CD14-positive monocyte (primary cell): ENCODE measurements around the gene MTRFR. TPM values are rescaled to one million over a fixed set of nuclear protein-coding genes. Genes with fewer than 3 reads are reported as not detected.
"Not testable (repeated sequence)": the region's sequence is repeated elsewhere in the genome, so short reads cannot be mapped to it uniquely, and the experiment has no call there.

Source experiments
- DNase-seq, 3 donors: peaks; one replicate each; pipeline ENCODE4 v3.0.0-alpha.2; 2011 to 2022
- H2AFZ ChIP-seq: 2 replicates; pipeline ENCODE4 v1.6.0; 2012; ENCODE audit warnings: mild to moderate bottlenecking, low read depth, low read length, inconsistent platforms; ENCODE audit not compliant: insufficient read depth, poor library complexity, severe bottlenecking
- H3K27ac ChIP-seq, 2 donors: 1 replicate in 1 of 2; 2 replicates in 1 of 2; pipeline ENCODE4 v1.5.1; 2012 to 2013; ENCODE audit warnings: low read length in 2 of 2, control low read depth in 1 of 2, inconsistent platforms in 1 of 2, low read depth in 1 of 2, mild to moderate bottlenecking in 1 of 2
- H3K27me3 ChIP-seq, 2 donors: one replicate each; pipeline versions ENCODE4 v1.6.0 to v1.6.1; 2011 to 2013; ENCODE audit warnings: low read length in 2 of 2; ENCODE audit not compliant: control insufficient read depth in 2 of 2, insufficient read depth in 2 of 2
- H3K36me3 ChIP-seq, 2 donors: replicated peaks in 1 of 2; 1 replicate in 1 of 2; 2 replicates in 1 of 2; pipeline versions ENCODE4 v1.5.1 to v1.6.1; 2012 to 2013; ENCODE audit warnings: low read length in 2 of 2, control low read depth in 1 of 2, inconsistent platforms in 1 of 2, mild to moderate bottlenecking in 1 of 2; ENCODE audit not compliant: insufficient read depth in 2 of 2, control insufficient read depth in 1 of 2
- H3K4me1 ChIP-seq, 2 donors: 1 replicate in 1 of 2; 2 replicates in 1 of 2; pipeline versions ENCODE4 v1.5.1 to v1.6.1; 2012 to 2013; ENCODE audit warnings: low read length in 2 of 2, control low read depth in 1 of 2, inconsistent platforms in 1 of 2, mild to moderate bottlenecking in 1 of 2, moderate library complexity in 1 of 2; ENCODE audit not compliant: insufficient read depth in 2 of 2, control insufficient read depth in 1 of 2
- H3K4me2 ChIP-seq: replicated peaks from 2 replicates; pipeline ENCODE3; 2012; ENCODE audit warnings: low read length, moderate library complexity, mild to moderate bottlenecking; ENCODE audit not compliant: poor library complexity, severe bottlenecking; ENCODE audit errors: extremely low read depth
- H3K4me3 ChIP-seq, 3 experiments: fragments of 200-600 bp in 1 of 3; sonication (generic) in 1 of 3; replicated peaks in 1 of 3; 1 replicate in 2 of 3; 2 replicates in 1 of 3; pipeline ENCODE4 v1.5.1; 2011 to 2013; ENCODE audit warnings: low read length in 3 of 3, mild to moderate bottlenecking in 3 of 3, control low read depth in 2 of 3, low read depth in 2 of 3, inconsistent platforms in 1 of 3, moderate library complexity in 1 of 3
- H3K79me2 ChIP-seq: 2 replicates; pipeline ENCODE4 v1.6.0; 2012; ENCODE audit warnings: mild to moderate bottlenecking, control low read depth, inconsistent platforms, low read length, moderate library complexity; ENCODE audit not compliant: insufficient read depth
- H3K9ac ChIP-seq: 2 replicates; pipeline ENCODE4 v1.6.0; 2017; ENCODE audit warnings: low read length, mild to moderate bottlenecking; ENCODE audit not compliant: insufficient read depth, poor library complexity, severe bottlenecking
- H3K9me3 ChIP-seq, 2 donors: replicated peaks in 1 of 2; 1 replicate in 1 of 2; 2 replicates in 1 of 2; pipeline versions ENCODE4 v1.5.1 to v1.6.1; 2012 to 2013; ENCODE audit warnings: low read length in 2 of 2, control low read depth in 1 of 2; ENCODE audit not compliant: control insufficient read depth in 1 of 2, insufficient read depth in 1 of 2
- H4K20me1 ChIP-seq: 2 replicates; pipeline ENCODE4 v1.6.0; 2012; ENCODE audit warnings: mild to moderate bottlenecking, low read length, control low read depth, moderate library complexity; ENCODE audit not compliant: insufficient read depth
- H3K27ac Mint-ChIP-seq, 7 donors: one replicate each; pipeline ENCODE4 v1.8.0; 2020; ENCODE audit warnings: mild to moderate bottlenecking in 7 of 7, mixed read lengths in 7 of 7, moderate library complexity in 6 of 7, inconsistent platforms in 2 of 7
- H3K27me3 Mint-ChIP-seq, 3 donors: one replicate each; pipeline ENCODE4 v1.8.0; 2021 to 2022; ENCODE audit warnings: low read depth in 3 of 3, mild to moderate bottlenecking in 3 of 3, mixed read lengths in 3 of 3, moderate library complexity in 3 of 3, inconsistent platforms in 1 of 3
- H3K36me3 Mint-ChIP-seq, 2 donors: one replicate each; pipeline ENCODE4 v1.8.0; 2020; ENCODE audit warnings: mixed read lengths in 2 of 2, inconsistent platforms in 1 of 2, mild to moderate bottlenecking in 1 of 2
- H3K4me1 Mint-ChIP-seq: one replicate; pipeline ENCODE4 v1.8.0; 2020; ENCODE audit warnings: mild to moderate bottlenecking, mixed read lengths
- H3K4me3 Mint-ChIP-seq, 2 donors: one replicate each; pipeline ENCODE4 v1.8.0; 2020; ENCODE audit warnings: mild to moderate bottlenecking in 2 of 2, mixed read lengths in 2 of 2, moderate library complexity in 1 of 2
- H3K9me3 Mint-ChIP-seq, 7 donors: one replicate each; pipeline ENCODE4 v1.8.0; 2020 to 2022; ENCODE audit warnings: mixed read lengths in 7 of 7, mild to moderate bottlenecking in 6 of 7, moderate library complexity in 6 of 7, inconsistent platforms in 2 of 7
- CTCF ChIP-seq: fragments of 200-600 bp; IDR thresholded peaks from one replicate; pipeline ENCODE4 v1.8.0; 2022; ENCODE audit warnings: antibody characterized with exemption, mild to moderate bottlenecking
- WGBS: methylation state at CpG from one replicate; pipeline ENCODE4 v1.1.5; 2013; ENCODE audit warnings: missing lambda C conversion rate; ENCODE audit not compliant: insufficient coverage; 5-methylcytosine and 5-hydroxymethylcytosine counted together
- intact Hi-C, 2 donors: fragments of 100-400 bp; cut with micrococcal nuclease; formaldehyde crosslinking; loops; one replicate each; pipeline versions ENCODE4 v1.15.0 to v1.15.1; 2023
- polyA plus RNA-seq, 3 donors: library from polyadenylated mRNA; depleted of rRNA in 1 of 3; unstranded in 2 of 3; stranded (reverse) in 1 of 3; fragments of 300-500 nt in 2 of 3; fragments of >200 nt in 1 of 3; fragmentation: Illumina TruSeq in 2 of 3; gene quantifications; 1 replicate in 2 of 3; 2 replicates in 1 of 3; pipeline ENCODE4 v1.2.3, GENCODE V29; 2012 to 2021

The MTRFR gene
- polyA plus RNA-seq, 3 donors: 1.7 to 2.1 (median 1.7) TPM

GRCh38 chr12:123207815-123208214 is 25.4 kb upstream of the MTRFR start:
- intact Hi-C loops, H3K4me3 Mint-ChIP-seq, H3K9me3 Mint-ChIP-seq, H3K4me2 ChIP-seq, DNase-seq, H3K27me3 ChIP-seq, H4K20me1 ChIP-seq, H3K27ac ChIP-seq, H3K27me3 Mint-ChIP-seq, H3K4me1 ChIP-seq, H3K4me3 ChIP-seq, H3K9ac ChIP-seq, H2AFZ ChIP-seq, H3K4me1 Mint-ChIP-seq, H3K79me2 ChIP-seq, H3K9me3 ChIP-seq: not testable (repeated sequence)
- Mint-ChIP-seq H3K36me3 (peaks cover 63 to 80% of the 10 kb centered on the region in 2 donors), H3K27ac (peak overlapping the region in 1 of 7 donors; percentile 40)
- peaks cover 73 to 83% of the 10 kb centered on the region in 2 donors for H3K36me3 ChIP-seq
- WGBS: 100% methylated on average over 1 of the region's 7 CpGs

DNA sequence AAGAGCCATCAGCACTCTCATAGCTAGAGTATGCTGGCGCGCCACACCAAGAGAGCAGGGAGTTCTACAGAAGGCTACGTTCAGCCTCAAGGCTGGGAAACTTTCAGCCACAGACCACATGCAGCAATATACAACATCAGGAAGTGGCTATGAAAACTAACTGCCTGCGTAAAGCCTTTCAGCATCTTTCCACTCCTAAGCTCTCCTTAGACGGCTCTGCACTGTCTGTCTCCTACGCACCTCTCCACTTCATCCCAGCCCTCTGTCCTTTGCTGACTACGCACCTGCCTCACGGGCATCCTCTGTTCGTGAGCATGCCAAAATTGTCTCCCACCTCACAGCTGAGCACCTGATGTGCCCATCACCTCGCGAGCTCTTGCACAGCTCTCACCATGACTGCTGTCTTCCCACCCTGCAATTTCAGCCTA is 10.0 kb upstream of the MTRFR start:
- Histone ChIP-seq H3K4me1 (no peaks in the 10 kb centered on the region), H3K27me3 (no peaks in the 10 kb centered on the region), H3K79me2 (peaks cover 35% of the 10 kb centered on the region), H3K9ac (no peak overlapping the region), H3K4me2 (no peak overlapping the region), H3K4me3 (no peak overlapping the region), H2AFZ (no peak overlapping the region), H3K9me3 (no peaks in the 10 kb centered on the region), H3K36me3 (peaks cover 26 to 55% of the 10 kb centered on the region in 2 donors), H3K27ac (peak overlapping the region in 1 of 2 donors; percentile 38), H4K20me1 (no peaks in the 10 kb centered on the region)
- 52% methylated on average over 11 of the region's 11 CpGs for WGBS
- H3K4me3 Mint-ChIP-seq: no peak overlapping the region
- H3K27ac Mint-ChIP-seq: peak overlapping the region in 3 of 7 donors; percentile 0 to 79 (median 69)
- peaks cover 30 to 52% of the 10 kb centered on the region in 2 donors for H3K36me3 Mint-ChIP-seq
- DNase-seq: no peak
- no peak for TF ChIP-seq CTCF
- peaks cover 0 to 3% (median 0%) of the 10 kb centered on the region in 3 donors for H3K27me3 Mint-ChIP-seq
- no peaks in the 10 kb centered on the region for H3K9me3 Mint-ChIP-seq
- H3K4me1 Mint-ChIP-seq: peaks cover under 1% of the 10 kb centered on the region
- intact Hi-C loops: no loop called here
